K562 (cell line): ENCODE results near the gene HNF4A. TPM values are rescaled to one million over a fixed set of nuclear protein-coding genes. Genes with fewer than 3 reads are reported as not detected.
A peak's percentile ranks its signal among the peaks of the same experiment; 100 is the strongest.

Source experiments
- C11orf30 ChIP-seq: fragments of 450-650 bp; IDR thresholded peaks from 2 replicates; pipeline ENCODE4 v1.6.1; 2016; ENCODE audit warnings: low read depth, mild to moderate bottlenecking
- CXXC5 ChIP-seq: fragments of 250-450 bp; sonication (Bioruptor Pico); IDR thresholded peaks from 2 replicates; pipeline ENCODE4 v1.8.0; 2022; ENCODE audit warnings: inconsistent platforms, mild to moderate bottlenecking, moderate library complexity
- L3MBTL2 ChIP-seq: fragments of 450-650 bp; IDR thresholded peaks from 2 replicates; pipeline ENCODE4 v1.6.1; 2016; ENCODE audit warnings: mild to moderate bottlenecking, moderate library complexity
- MYC ChIP-seq, 2 experiments: fragments of 250-450 bp in 1 of 2; sonication (Bioruptor Pico) in 1 of 2; IDR thresholded peaks; 2 replicates each; pipeline versions ENCODE4 v1.5.1 to v1.6.1; 2012 to 2021; ENCODE audit warnings: low read depth in 2 of 2, borderline replicate concordance in 1 of 2, improper control_type of control experiment in 1 of 2, low read length in 1 of 2, mild to moderate bottlenecking in 1 of 2, moderate library complexity in 1 of 2
- NFIC ChIP-seq: fragments of 450-650 bp; IDR thresholded peaks from 2 replicates; pipeline ENCODE4 v1.6.1; 2017; ENCODE audit warnings: mild to moderate bottlenecking, inconsistent platforms
- NR2C2 ChIP-seq, 2 experiments: fragments of 200-800 bp in 1 of 2; sonication (Bioruptor generic) in 1 of 2; sonication (generic) in 1 of 2; formaldehyde crosslinking in 1 of 2; IDR thresholded peaks; 2 replicates each; pipeline versions ENCODE4 v1.6.1 to v1.8.0; 2016 to 2022; ENCODE audit warnings: mild to moderate bottlenecking in 1 of 2, missing compliant biosample characterization in 1 of 2, missing genetic modification characterization in 1 of 2, missing genetic modification reagents in 1 of 2
- POLR2AphosphoS2 ChIP-seq: IDR thresholded peaks from 2 replicates; pipeline ENCODE4 v1.6.1; 2012; ENCODE audit warnings: low read length, improper control_type of control experiment
- TFE3 ChIP-seq: fragments of 450-650 bp; formaldehyde crosslinking; IDR thresholded peaks from 2 replicates; pipeline ENCODE4 v1.4.0; 2020; ENCODE audit warnings: mild to moderate bottlenecking, mixed read lengths
- TOE1 ChIP-seq, 2 experiments: fragments of 450-650 bp in 1 of 2; sonication (generic) in 1 of 2; formaldehyde crosslinking in 1 of 2; IDR thresholded peaks; 2 replicates each; pipeline versions ENCODE4 v1.7.1 to v1.8.0; 2016 to 2022; ENCODE audit warnings: borderline replicate concordance in 2 of 2, mild to moderate bottlenecking in 2 of 2, antibody characterized with exemption in 1 of 2, inconsistent platforms in 1 of 2, low read depth in 1 of 2, missing genetic modification reagents in 1 of 2, moderate library complexity in 1 of 2
- ZC3H8 ChIP-seq: fragments of 450-650 bp; IDR thresholded peaks from 2 replicates; pipeline ENCODE4 v1.6.1; 2017
- ZNF239 ChIP-seq: fragments of 250-450 bp; sonication (Bioruptor Pico); IDR thresholded peaks from 2 replicates; pipeline ENCODE4 v1.4.0; 2020; ENCODE audit warnings: mild to moderate bottlenecking
- polyA plus RNA-seq, 8 experiments: library from polyadenylated mRNA; depleted of rRNA in 4 of 8; stranded (reverse) in 5 of 8; unstranded in 3 of 8; fragments of >200 nt; fragmentation: Nextera tagmentation in 2 of 8; fragmentation: Illumina TruSeq in 1 of 8; extraction: Ambion mirVana in 2 of 8; extraction: Trizol in 1 of 8; gene quantifications; 2 replicates each; pipeline versions ENCODE4 v1.2.1 to v1.2.3, GENCODE V29; 2011 to 2014; ENCODE audit warnings: inconsistent platforms in 1 of 8, missing spikeins in 1 of 8
- total RNA-seq, 7 experiments: library from RNA; depleted of rRNA in 6 of 7; stranded (reverse); fragments of >200 nt in 6 of 7; fragmentation: Illumina TruSeq in 2 of 7; extraction: Trizol in 2 of 7; gene quantifications; 2 replicates each; pipeline versions ENCODE4 v1.2.1 to v1.2.3, GENCODE V29; 2011 to 2021; ENCODE audit warnings: low replicate concordance in 1 of 7

The HNF4A gene
- total and polyA plus RNA-seq, 9 of the 15 experiments (the other 6 are each of a cell fraction or from before 2014, with no cell fraction given), result 0.03 to 0.27 (median 0.08) TPM; not detected in 5

GRCh38 chr20:44457016-44457415 lies 101.5 kb downstream of the HNF4A start (continued):
- no peak for TF ChIP-seq NR2C2 (CRISPR knock-in tag; IDR thresholded peaks at IDR 0.05)
- peak; percentile 22; the same call in 1 of the 2 replicates for TF ChIP-seq NR2C2 (tag; IDR thresholded peaks at IDR 0.05)
- TF ChIP-seq ZNF239 (CRISPR knock-in tag), result no peak
- TF ChIP-seq L3MBTL2, result peak; percentile 39; the same call in 1 of the 2 replicates
- TF ChIP-seq C11orf30, result no peak
- TF ChIP-seq TFE3 (CRISPR knock-in tag), result peak; percentile 92
- no peak; the same call in 1 of the 2 replicates for TF ChIP-seq TOE1 (IDR thresholded peaks at IDR 0.05; ENCODE audit: borderline replicate concordance)
- no peak for TF ChIP-seq TOE1 (CRISPR knock-in tag; IDR thresholded peaks at IDR 0.05; ENCODE audit: borderline replicate concordance, low read depth)
- peak; percentile 52 for TF ChIP-seq CXXC5 (CRISPR knock-in tag)
- TF ChIP-seq NFIC, result peak; percentile 71
- TF ChIP-seq POLR2AphosphoS2, result no peak
- TF ChIP-seq MYC (IDR thresholded peaks at IDR 0.05; ENCODE audit: low read depth, low read length), result 0 out of 2 replicates have a peak, but pooled peaks have one; percentile 28
- TF ChIP-seq MYC (CRISPR knock-in tag; IDR thresholded peaks at IDR 0.05; ENCODE audit: borderline replicate concordance, low read depth), result no peak
- TF ChIP-seq ZC3H8, result no peak
